Measurements from ENCODE around the gene RAP1A.
"Not testable (repeated sequence)": the region's sequence is repeated elsewhere in the genome, so short reads cannot be mapped to it uniquely, and the experiment has no call there.

Gene RAP1A

GRCh38 chr1:111631502-111631901, 11.9 kb downstream of the RAP1A start:
- DNase-seq: no peak

- DNase-seq: not testable (repeated sequence)
Measured at GRCh38 chr1:111632771-111633170, 13.2 kb downstream of the RAP1A start.

GRCh38 chr1:111633736-111634247, 14.2 kb downstream of the RAP1A start:
- DNase-seq: no peak

GRCh38 chr1:111635324-111636009, 15.9 kb downstream of the RAP1A start:
- DNase-seq: no peak

- DNase-seq: no peak
Measured at GRCh38 chr1:111638320-111638719, 18.7 kb downstream of the RAP1A start.

GRCh38 chr1:111639602-111640198, 20.1 kb downstream of the RAP1A start:
- no peak for DNase-seq

GRCh38 chr1:111643097-111643496, 23.5 kb downstream of the RAP1A start:
- no peak for DNase-seq

GRCh38 chr1:111643696-111644095, 24.1 kb downstream of the RAP1A start:
- no peak for DNase-seq

- no peak for DNase-seq
Measured at GRCh38 chr1:111644506-111644905, 24.9 kb downstream of the RAP1A start.

- DNase-seq: no peak
Measured at GRCh38 chr1:111647736-111648135, 28.1 kb downstream of the RAP1A start.

- no peak for DNase-seq
Measured at GRCh38 chr1:111648806-111649205, 29.2 kb downstream of the RAP1A start.

- DNase-seq: no peak
Measured at GRCh38 chr1:111649227-111649626, 29.6 kb downstream of the RAP1A start.

GRCh38 chr1:111649648-111650047, 30.1 kb downstream of the RAP1A start:
- DNase-seq: no peak

- no peak for DNase-seq
Measured at GRCh38 chr1:111653709-111654108, 34.1 kb downstream of the RAP1A start.

- DNase-seq: no peak
Measured at GRCh38 chr1:111654839-111655238, 35.2 kb downstream of the RAP1A start.

- peak; percentile 4 for DNase-seq
Measured at GRCh38 chr1:111656086-111657017, 36.8 kb downstream of the RAP1A start.

GRCh38 chr1:111658622-111659021, 39.0 kb downstream of the RAP1A start:
- DNase-seq: no peak

GRCh38 chr1:111660204-111661150, 40.9 kb downstream of the RAP1A start:
- DNase-seq: no peak

GRCh38 chr1:111664652-111665051, 45.1 kb downstream of the RAP1A start:
- no peak for DNase-seq

- DNase-seq: no peak
Measured at GRCh38 chr1:111665497-111665896, 45.9 kb downstream of the RAP1A start.

GRCh38 chr1:111666828-111667227, 47.2 kb downstream of the RAP1A start:
- no peak for DNase-seq

- no peak for DNase-seq
Measured at GRCh38 chr1:111669268-111669667, 49.7 kb downstream of the RAP1A start.
